ENCODE data around the gene AOPEP. TPM values are rescaled to one million over a fixed set of nuclear protein-coding genes. Genes with fewer than 3 reads are reported as not detected.

AOPEP gene
- total and polyA plus RNA-seq, 2 donors (not counting 1 experiment from before 2014, with no cell fraction given) = 66.1 to 94.1 TPM

GRCh38 chr9:94717761-94718160 lies 8.7 kb upstream of the AOPEP start:
- H3K27me3 ChIP-seq (ENCODE audit: control insufficient read depth, insufficient read depth, low read length) = peaks cover 4% of the 10 kb centered on the region
- no peaks in the 10 kb centered on the region for H3K4me1 ChIP-seq (ENCODE audit: control insufficient read depth, extremely low read depth, insufficient read depth, low read length)
- no peaks in the 10 kb centered on the region for H3K36me3 ChIP-seq (ENCODE audit: control insufficient read depth, insufficient read depth, low read length)
- DNase-seq (ENCODE audit: low read depth in 2 of 2) = peak in 1 of 2 donors; percentile 47
- no peak overlapping the region for H3K4me2 ChIP-seq (ENCODE audit: extremely low read depth, insufficient read depth, low read length)
- no peaks in the 10 kb centered on the region for H3K79me2 ChIP-seq (ENCODE audit: control insufficient read depth, insufficient read depth, low read length)
- H3K9me3 ChIP-seq (ENCODE audit: control insufficient read depth, insufficient read depth, low read depth, low read length) = no peaks in the 10 kb centered on the region
- no peak overlapping the region for H3K4me3 ChIP-seq (replicated peaks in 1 of 4; ENCODE audit: control extremely low read depth in 1 of 4, insufficient read depth in 1 of 4, low read depth in 3 of 4, low read length in 4 of 4)
- TF ChIP-seq EZH2 (IDR thresholded peaks at IDR 0.05; ENCODE audit: low read length, missing control alignments) (no peak), CTCF (conservative IDR thresholded peaks at IDR 0.05 in 1 of 2, IDR thresholded peaks at IDR 0.05 in 1 of 2; ENCODE audit: low read depth in 1 of 2, low read length in 2 of 2) (no peak)
- no peak overlapping the region for H3K27ac ChIP-seq (ENCODE audit: insufficient read depth, low read length)
- no peak overlapping the region for H2AFZ ChIP-seq (ENCODE audit: low read length)
- H3K9ac ChIP-seq (ENCODE audit: insufficient read depth, low read length) = no peak overlapping the region
- no peaks in the 10 kb centered on the region for H4K20me1 ChIP-seq (ENCODE audit: control insufficient read depth, extremely low read depth, insufficient read depth, low read length)

- H3K9ac ChIP-seq (ENCODE audit: insufficient read depth, low read length) = no peak overlapping the region
- no peaks in the 10 kb centered on the region for H3K4me1 ChIP-seq (ENCODE audit: control insufficient read depth, extremely low read depth, insufficient read depth, low read length)
- H3K4me3 ChIP-seq (replicated peaks in 1 of 4; ENCODE audit: control extremely low read depth in 1 of 4, insufficient read depth in 1 of 4, low read depth in 3 of 4, low read length in 4 of 4) = no peak overlapping the region
- H3K36me3 ChIP-seq (ENCODE audit: control insufficient read depth, insufficient read depth, low read length) = no peaks in the 10 kb centered on the region
- no peak overlapping the region for H3K4me2 ChIP-seq (ENCODE audit: extremely low read depth, insufficient read depth, low read length)
- H2AFZ ChIP-seq (ENCODE audit: low read length) = no peak overlapping the region
- no peak for DNase-seq (ENCODE audit: low read depth in 2 of 2)
- H3K27ac ChIP-seq (ENCODE audit: insufficient read depth, low read length) = no peak overlapping the region
- TF ChIP-seq EZH2 (IDR thresholded peaks at IDR 0.05; ENCODE audit: low read length, missing control alignments) (no peak), CTCF (conservative IDR thresholded peaks at IDR 0.05 in 1 of 2, IDR thresholded peaks at IDR 0.05 in 1 of 2; ENCODE audit: low read depth in 1 of 2, low read length in 2 of 2) (no peak)
- no peaks in the 10 kb centered on the region for H3K79me2 ChIP-seq (ENCODE audit: control insufficient read depth, insufficient read depth, low read length)
- H4K20me1 ChIP-seq (ENCODE audit: control insufficient read depth, extremely low read depth, insufficient read depth, low read length) = no peaks in the 10 kb centered on the region
- peaks cover 3% of the 10 kb centered on the region for H3K27me3 ChIP-seq (ENCODE audit: control insufficient read depth, insufficient read depth, low read length)
- H3K9me3 ChIP-seq (ENCODE audit: control insufficient read depth, insufficient read depth, low read depth, low read length) = no peaks in the 10 kb centered on the region
Measured at GRCh38 chr9:94718936-94719335, 7.6 kb upstream of the AOPEP start.

GRCh38 chr9:94719878-94720277 lies 6.6 kb upstream of the AOPEP start:
- no peaks in the 10 kb centered on the region for H3K9me3 ChIP-seq (ENCODE audit: control insufficient read depth, insufficient read depth, low read depth, low read length)
- no peaks in the 10 kb centered on the region for H4K20me1 ChIP-seq (ENCODE audit: control insufficient read depth, extremely low read depth, insufficient read depth, low read length)
- H3K4me1 ChIP-seq (ENCODE audit: control insufficient read depth, extremely low read depth, insufficient read depth, low read length) = no peaks in the 10 kb centered on the region
- no peaks in the 10 kb centered on the region for H3K79me2 ChIP-seq (ENCODE audit: control insufficient read depth, insufficient read depth, low read length)
- DNase-seq (ENCODE audit: low read depth in 2 of 2) = no peak
- H3K9ac ChIP-seq (ENCODE audit: insufficient read depth, low read length) = no peak overlapping the region
- no peaks in the 10 kb centered on the region for H3K36me3 ChIP-seq (ENCODE audit: control insufficient read depth, insufficient read depth, low read length)
- no peak for TF ChIP-seq CTCF (conservative IDR thresholded peaks at IDR 0.05 in 1 of 2, IDR thresholded peaks at IDR 0.05 in 1 of 2; ENCODE audit: low read depth in 1 of 2, low read length in 2 of 2)
- no peak for TF ChIP-seq EZH2 (IDR thresholded peaks at IDR 0.05; ENCODE audit: low read length, missing control alignments)
- peaks cover 3% of the 10 kb centered on the region for H3K27me3 ChIP-seq (ENCODE audit: control insufficient read depth, insufficient read depth, low read length)
- H3K4me3 ChIP-seq (replicated peaks in 1 of 4; ENCODE audit: control extremely low read depth in 1 of 4, insufficient read depth in 1 of 4, low read depth in 3 of 4, low read length in 4 of 4) = no peak overlapping the region
- H2AFZ ChIP-seq (ENCODE audit: low read length) = no peak overlapping the region
- H3K27ac ChIP-seq (ENCODE audit: insufficient read depth, low read length) = no peak overlapping the region
- H3K4me2 ChIP-seq (ENCODE audit: extremely low read depth, insufficient read depth, low read length) = no peak overlapping the region
